Measurements from ENCODE around the gene FCHO2.

Gene FCHO2

GRCh38 chr5:72943307-72943706 is 12.5 kb upstream of the FCHO2 start:
- DNase-seq (ENCODE audit: low read depth) = no peak
- H3K4me3 ChIP-seq (ENCODE audit: low read length) = no peak overlapping the region
- TF ChIP-seq CTCF (IDR thresholded peaks at IDR 0.05; ENCODE audit: insufficient read depth, low read depth, low read length, missing control alignments) = no peak

DNA sequence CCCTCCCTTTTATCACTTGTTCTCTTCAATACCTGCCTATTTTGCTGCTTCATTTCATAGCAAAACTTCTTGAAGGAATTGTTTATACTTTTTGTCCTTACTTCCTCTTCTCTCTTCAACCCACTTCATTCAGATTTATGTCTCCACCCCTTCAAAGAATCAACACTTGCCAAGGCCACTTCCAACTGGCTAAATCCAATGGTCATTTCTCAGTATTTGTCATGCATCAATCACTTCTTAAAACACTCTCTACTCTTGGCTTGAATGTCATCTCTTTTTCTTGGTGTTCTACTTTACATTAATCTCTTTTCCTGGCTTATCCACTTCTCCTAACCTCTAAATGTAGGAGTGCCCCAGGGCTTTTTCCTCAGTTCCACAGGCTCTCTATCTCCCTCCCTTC is 8.3 kb upstream of the FCHO2 start:
- DNase-seq (ENCODE audit: low read depth) = no peak
- no peak overlapping the region for H3K4me3 ChIP-seq (ENCODE audit: low read length)
- no peak for TF ChIP-seq CTCF (IDR thresholded peaks at IDR 0.05; ENCODE audit: insufficient read depth, low read depth, low read length, missing control alignments)

- TF ChIP-seq CTCF (IDR thresholded peaks at IDR 0.05; ENCODE audit: insufficient read depth, low read depth, low read length, missing control alignments) = no peak
- no peak overlapping the region for H3K4me3 ChIP-seq (ENCODE audit: low read length)
- DNase-seq (ENCODE audit: low read depth) = peak; percentile 58
Observed at GRCh38 chr5:72949481-72949880, 6.4 kb upstream of the FCHO2 start.

- DNase-seq (ENCODE audit: low read depth) = peak; percentile 91
- no peak overlapping the region for H3K4me3 ChIP-seq (ENCODE audit: low read length)
- no peak for TF ChIP-seq CTCF (IDR thresholded peaks at IDR 0.05; ENCODE audit: insufficient read depth, low read depth, low read length, missing control alignments)
Observed at GRCh38 chr5:72951671-72952468, 4.0 kb upstream of the FCHO2 start.

DNA sequence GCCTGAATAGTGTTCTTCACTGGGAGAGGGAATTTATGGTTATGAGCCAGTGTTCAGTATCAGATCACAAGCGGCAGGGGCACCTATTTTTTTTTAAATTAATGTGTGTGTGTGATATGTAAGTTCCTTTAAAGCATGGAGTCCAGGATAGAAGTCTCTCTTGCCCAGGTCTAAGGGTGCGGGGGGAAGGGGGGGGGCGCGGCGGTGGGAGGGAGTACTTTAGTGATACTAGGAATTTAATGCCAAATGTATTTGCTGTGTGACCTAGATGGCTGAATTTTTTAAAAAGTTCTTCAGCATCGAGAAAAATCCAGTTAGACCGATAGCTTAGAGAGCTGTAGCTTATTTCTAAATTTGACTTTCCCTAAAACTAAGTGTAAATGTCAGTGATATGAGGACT is 1.5 kb upstream of the FCHO2 start:
- H3K4me3 ChIP-seq (ENCODE audit: low read length) = no peak overlapping the region
- TF ChIP-seq CTCF (IDR thresholded peaks at IDR 0.05; ENCODE audit: insufficient read depth, low read depth, low read length, missing control alignments) = no peak
- no peak for DNase-seq (ENCODE audit: low read depth)

- H3K4me3 ChIP-seq (ENCODE audit: low read length) = peak overlapping the region; percentile 61
- DNase-seq (ENCODE audit: low read depth) = peak; percentile 30
- no peak for TF ChIP-seq CTCF (IDR thresholded peaks at IDR 0.05; ENCODE audit: insufficient read depth, low read depth, low read length, missing control alignments)
Observed at GRCh38 chr5:72955143-72955767, 586 bp upstream of the FCHO2 start.

Measured in epithelial cell of esophagus (primary cell).